UCSD-AML1 (cell line): ENCODE data around the gene RAPGEF3.

ENCODE experiments used
- DNase-seq: peaks from one replicate; lab custom pipeline; 2025; ENCODE audit not compliant: unreplicated experiment; lab: John Stamatoyannopoulos, UW

RAPGEF3 gene

GRCh38 chr12:47758834-47759690 is at the start of gene RAPGEF3:
RAPGEF3 (minus strand) TSS chr12:47758880; CDS start chr12:47758556, 324 bp downstream.
- peak; percentile 86 for DNase-seq

- peak; percentile 82 for DNase-seq
Measured at GRCh38 chr12:47808050-47808449, 49.4 kb upstream of the RAPGEF3 start.

- DNase-seq: no peak
Measured at GRCh38 chr12:47807338-47807737, 48.7 kb upstream of the RAPGEF3 start.

- DNase-seq: no peak
Measured at GRCh38 chr12:47805417-47805816, 46.7 kb upstream of the RAPGEF3 start.

- DNase-seq: no peak
Measured at GRCh38 chr12:47804171-47804570, 45.5 kb upstream of the RAPGEF3 start.

- peak; percentile 44 for DNase-seq
Measured at GRCh38 chr12:47803191-47803875, 44.7 kb upstream of the RAPGEF3 start.

GRCh38 chr12:47802312-47802711 is 43.6 kb upstream of the RAPGEF3 start:
- DNase-seq: peak; percentile 42

- peak; percentile 55 for DNase-seq
Measured at GRCh38 chr12:47801904-47802246, 43.2 kb upstream of the RAPGEF3 start.

GRCh38 chr12:47801170-47801903 is 42.7 kb upstream of the RAPGEF3 start:
- peak; percentile 55 for DNase-seq

GRCh38 chr12:47800582-47800981 is 41.9 kb upstream of the RAPGEF3 start:
- no peak for DNase-seq

GRCh38 chr12:47799357-47799955 is 40.8 kb upstream of the RAPGEF3 start:
- DNase-seq: peak; percentile 36

- DNase-seq: no peak
Measured at GRCh38 chr12:47798382-47798948, 39.8 kb upstream of the RAPGEF3 start.

- DNase-seq: peak; percentile 28
Measured at GRCh38 chr12:47797441-47797840, 38.8 kb upstream of the RAPGEF3 start.

GRCh38 chr12:47795814-47796411 is 37.2 kb upstream of the RAPGEF3 start:
- DNase-seq: no peak

GRCh38 chr12:47795121-47795813 is 36.6 kb upstream of the RAPGEF3 start:
- DNase-seq: no peak

- DNase-seq: no peak
Measured at GRCh38 chr12:47794679-47795078, 36.0 kb upstream of the RAPGEF3 start.

- no peak for DNase-seq
Measured at GRCh38 chr12:47793015-47793681, 34.5 kb upstream of the RAPGEF3 start.

GRCh38 chr12:47791874-47792273 is 33.2 kb upstream of the RAPGEF3 start:
- DNase-seq: no peak

- no peak for DNase-seq
Measured at GRCh38 chr12:47791351-47791746, 32.7 kb upstream of the RAPGEF3 start.
